ENCODE data around the gene AATF. TPM values are rescaled to one million over a fixed set of nuclear protein-coding genes. Genes with fewer than 3 reads are reported as not detected.

Gene AATF
- total RNA-seq, 1 donor from 2014 or later = 25.0 TPM

DNA sequence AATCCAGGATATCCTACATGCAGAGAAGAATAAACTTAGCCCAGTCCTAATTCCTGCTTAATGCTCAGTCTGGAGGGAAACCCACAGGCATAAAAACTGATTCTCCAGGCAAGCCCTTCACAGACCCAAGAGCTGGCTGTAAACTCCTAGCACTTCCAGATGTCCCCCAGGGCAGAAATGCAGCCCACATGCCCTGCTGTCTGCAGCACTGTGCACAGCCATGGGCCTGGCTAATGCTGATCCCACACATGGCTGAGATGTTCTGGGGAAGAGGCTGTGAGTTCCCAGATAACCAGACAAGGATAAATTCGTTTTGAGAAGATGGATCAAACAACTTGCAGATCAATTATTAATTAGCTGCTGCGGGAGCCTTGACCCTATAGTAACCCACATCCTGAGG lies 148.4 kb downstream of the AATF start:
- H3K27me3 Mint-ChIP-seq (ENCODE audit: unreplicated experiment) = no peaks in the 10 kb centered on the region
- no peak for DNase-seq (ENCODE audit: low spot score)
- TF ChIP-seq CTCF (IDR thresholded peaks at IDR 0.05; ENCODE audit: unreplicated experiment) = no peak
- H3K9me3 Mint-ChIP-seq (ENCODE audit: unreplicated experiment) = no peaks in the 10 kb centered on the region
- H3K27ac Mint-ChIP-seq (ENCODE audit: unreplicated experiment) = no peak overlapping the region
- no peak overlapping the region for H3K4me3 Mint-ChIP-seq (ENCODE audit: unreplicated experiment)
- H3K4me1 Mint-ChIP-seq (ENCODE audit: unreplicated experiment) = peaks cover 7% of the 10 kb centered on the region
- H3K36me3 Mint-ChIP-seq (ENCODE audit: low read depth, unreplicated experiment) = peaks cover 33% of the 10 kb centered on the region

DNA sequence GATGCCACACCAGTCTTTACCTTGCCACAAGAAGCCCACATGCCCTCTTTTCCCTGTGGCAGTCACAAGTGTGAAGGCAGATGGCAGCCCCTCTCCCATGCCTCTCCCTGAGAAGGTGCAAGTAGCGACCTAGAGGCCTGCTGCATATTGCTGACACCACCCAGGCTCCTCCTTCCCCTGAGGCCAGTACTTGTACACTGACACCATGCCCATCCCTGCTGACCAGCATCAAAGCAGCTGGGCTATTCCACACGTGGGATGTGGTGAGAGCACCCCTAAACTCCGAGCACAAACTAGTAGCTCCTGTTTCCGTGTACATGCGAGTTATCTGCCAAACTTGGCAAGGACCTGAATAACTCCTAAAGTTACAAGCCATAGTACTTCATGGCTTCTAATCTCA lies 149.4 kb downstream of the AATF start:
- no peak for DNase-seq (ENCODE audit: low spot score)
- H3K4me3 Mint-ChIP-seq (ENCODE audit: unreplicated experiment) = peak overlapping the region; percentile 22
- no peaks in the 10 kb centered on the region for H3K9me3 Mint-ChIP-seq (ENCODE audit: unreplicated experiment)
- peaks cover 7% of the 10 kb centered on the region for H3K4me1 Mint-ChIP-seq (ENCODE audit: unreplicated experiment)
- H3K36me3 Mint-ChIP-seq (ENCODE audit: low read depth, unreplicated experiment) = peaks cover 33% of the 10 kb centered on the region
- H3K27ac Mint-ChIP-seq (ENCODE audit: unreplicated experiment) = no peak overlapping the region
- H3K27me3 Mint-ChIP-seq (ENCODE audit: unreplicated experiment) = no peaks in the 10 kb centered on the region
- no peak for TF ChIP-seq CTCF (IDR thresholded peaks at IDR 0.05; ENCODE audit: unreplicated experiment)

- Mint-ChIP-seq H3K4me3 (ENCODE audit: unreplicated experiment) (no peak overlapping the region), H3K36me3 (ENCODE audit: low read depth, unreplicated experiment) (peaks cover 33% of the 10 kb centered on the region), H3K4me1 (ENCODE audit: unreplicated experiment) (peaks cover 7% of the 10 kb centered on the region), H3K27ac (ENCODE audit: unreplicated experiment) (no peak overlapping the region), H3K9me3 (ENCODE audit: unreplicated experiment) (no peaks in the 10 kb centered on the region), H3K27me3 (ENCODE audit: unreplicated experiment) (no peaks in the 10 kb centered on the region)
- no peak for DNase-seq (ENCODE audit: low spot score)
- TF ChIP-seq CTCF (IDR thresholded peaks at IDR 0.05; ENCODE audit: unreplicated experiment) = no peak
Measured at GRCh38 chr17:37098910-37099664, 150.3 kb downstream of the AATF start.

- Mint-ChIP-seq H3K4me1 (ENCODE audit: unreplicated experiment) (peaks cover 7% of the 10 kb centered on the region), H3K36me3 (ENCODE audit: low read depth, unreplicated experiment) (peaks cover 29% of the 10 kb centered on the region)
- DNase-seq (ENCODE audit: low spot score) = no peak
Measured at GRCh38 chr17:37100231-37100630, 151.5 kb downstream of the AATF start.

More at GRCh38 chr17:37100231-37100630, 151.5 kb downstream of the AATF start:
- no peaks in the 10 kb centered on the region for H3K9me3 Mint-ChIP-seq (ENCODE audit: unreplicated experiment)
- no peak for TF ChIP-seq CTCF (IDR thresholded peaks at IDR 0.05; ENCODE audit: unreplicated experiment)
- no peaks in the 10 kb centered on the region for H3K27me3 Mint-ChIP-seq (ENCODE audit: unreplicated experiment)
- H3K4me3 Mint-ChIP-seq (ENCODE audit: unreplicated experiment) = no peak overlapping the region
- no peak overlapping the region for H3K27ac Mint-ChIP-seq (ENCODE audit: unreplicated experiment)
